Erythroblast (primary cell): ENCODE measurements around the gene RNF182.

ENCODE experiments used
- GATA1 ChIP-seq: IDR thresholded peaks from 2 replicates; pipeline ENCODE4 v1.6.1; 2011; ENCODE audit warnings: low read depth, mild to moderate bottlenecking, control low read depth, low read length, moderate library complexity
- POLR2A ChIP-seq: IDR thresholded peaks from 2 replicates; pipeline ENCODE4 v1.6.1; 2011; ENCODE audit warnings: mild to moderate bottlenecking, low read length

- TF ChIP-seq POLR2A (no peak), GATA1 (no peak)
Measured at GRCh38 chr6:13952101-13952500, 27.3 kb downstream of the RNF182 start.
